GM03348 (cell line): ENCODE data around the gene ZNF654.
"Not testable (repeated sequence)": the region's sequence is repeated elsewhere in the genome, so short reads cannot be mapped to it uniquely, and the experiment has no call there.

ENCODE experiments used
- DNase-seq: peaks from one replicate; pipeline ENCODE4 v3.0.0; 2012; ENCODE audit warnings: low spot score

ZNF654 gene

GRCh38 chr3:88061746-88062145, 2.7 kb downstream of the ZNF654 start:
- DNase-seq = no peak

GRCh38 chr3:88075072-88075471, 16.0 kb downstream of the ZNF654 start:
- no peak for DNase-seq

DNA sequence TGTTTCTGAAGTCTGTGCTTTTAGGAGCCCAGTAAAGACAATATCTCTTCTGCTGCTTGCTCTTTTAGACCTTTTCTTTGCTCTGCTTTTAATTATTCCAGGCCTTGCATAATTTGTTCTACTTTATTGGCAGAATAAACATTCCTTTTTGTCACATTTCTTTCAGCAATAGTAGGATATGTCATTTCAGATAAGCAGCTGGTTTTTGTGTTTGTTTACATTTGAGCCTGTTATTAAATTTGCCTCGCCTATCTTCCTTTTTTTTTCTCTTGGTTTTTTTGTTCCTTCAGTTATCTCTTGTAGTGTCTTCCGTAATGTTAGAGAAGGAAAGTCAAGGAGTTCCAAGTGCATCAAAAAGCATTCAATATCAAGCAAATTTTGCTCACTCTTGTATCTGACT, 16.4 kb downstream of the ZNF654 start:
- no peak for DNase-seq

- DNase-seq = no peak
Observed at GRCh38 chr3:88076712-88077111, 17.7 kb downstream of the ZNF654 start.

DNA sequence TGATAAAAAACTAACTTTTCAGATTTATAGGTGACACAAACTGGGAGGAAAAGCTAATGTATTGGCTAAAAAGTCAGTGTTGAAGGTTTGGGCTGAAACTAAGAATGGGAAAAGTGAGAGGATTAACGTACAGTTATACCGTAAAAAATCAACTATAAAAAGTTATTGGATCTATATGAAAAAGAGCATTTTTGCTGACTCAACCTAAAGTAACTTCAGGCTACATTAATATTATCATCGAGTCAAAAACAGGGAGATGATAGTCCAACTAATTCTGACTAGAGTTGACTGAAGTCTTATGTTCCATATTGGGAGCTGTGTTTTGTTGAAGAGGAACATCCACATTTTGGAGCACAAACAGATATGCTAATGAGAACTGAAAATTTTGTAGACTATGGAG, 19.9 kb downstream of the ZNF654 start:
- DNase-seq = no peak

- DNase-seq = no peak
Observed at GRCh38 chr3:88082854-88083253, 23.8 kb downstream of the ZNF654 start.

DNA sequence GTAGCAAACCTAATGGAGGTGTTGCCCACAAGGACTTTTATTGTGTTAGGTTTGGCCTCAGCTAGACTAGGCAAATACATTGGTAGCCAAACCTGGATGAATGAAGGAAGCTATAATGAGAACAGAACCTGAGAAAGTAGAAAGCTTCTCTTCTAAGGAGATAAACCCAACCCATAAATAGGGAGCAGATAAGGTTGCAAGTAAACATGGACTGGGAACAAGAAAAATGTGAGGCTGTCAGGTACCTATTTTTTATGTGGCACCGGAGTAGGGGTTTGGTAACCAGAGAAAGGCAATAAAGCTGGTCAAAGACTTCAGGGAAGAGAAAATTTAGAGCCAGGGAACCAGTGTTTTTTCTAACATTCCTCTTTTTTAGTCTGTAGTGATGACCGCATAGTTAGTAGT, 25.0 kb downstream of the ZNF654 start:
- DNase-seq = no peak

GRCh38 chr3:88090681-88091080, 31.6 kb downstream of the ZNF654 start:
- no peak for DNase-seq

DNA sequence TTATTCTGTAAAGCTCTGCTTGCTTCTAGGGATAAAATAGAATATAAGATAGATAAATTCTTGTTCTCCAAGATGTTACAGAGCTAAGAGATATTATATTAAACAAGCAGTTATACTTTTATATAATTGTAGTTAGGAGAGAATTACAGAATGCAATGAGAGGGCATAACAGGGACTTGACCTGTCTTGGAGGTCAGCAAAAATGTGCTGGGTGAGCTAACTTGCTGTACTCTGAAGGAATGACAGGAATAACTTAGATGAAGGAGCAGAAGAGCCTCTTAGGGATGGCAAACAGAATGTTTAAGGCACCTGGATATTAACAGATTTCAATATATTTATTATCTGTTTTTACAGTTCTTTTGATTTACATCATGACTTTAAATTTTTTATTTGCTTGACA, 33.2 kb downstream of the ZNF654 start:
- DNase-seq = no peak

GRCh38 chr3:88093266-88093665, 34.2 kb downstream of the ZNF654 start:
- no peak for DNase-seq

DNA sequence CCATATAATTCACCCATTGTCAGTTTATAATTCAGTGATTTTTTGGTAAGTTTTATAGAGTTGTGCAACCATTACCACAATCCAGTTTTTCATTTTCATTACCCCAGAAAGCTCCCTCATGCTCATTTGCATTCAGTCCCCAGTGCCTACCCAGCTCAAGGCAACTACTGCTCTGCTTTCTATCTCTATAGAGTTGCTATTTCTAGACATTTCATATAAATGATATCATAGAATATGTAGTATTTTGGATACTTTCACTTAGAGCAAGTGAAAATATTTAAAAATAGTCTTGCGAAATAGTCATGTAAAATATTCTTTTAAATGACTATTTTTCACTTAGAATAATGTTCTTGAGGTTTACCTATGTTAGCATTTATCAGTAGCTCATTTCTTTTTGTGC, 42.1 kb downstream of the ZNF654 start:
- no peak for DNase-seq

- peak; percentile 2 for DNase-seq
Observed at GRCh38 chr3:88105325-88105724, 46.3 kb downstream of the ZNF654 start.

DNA sequence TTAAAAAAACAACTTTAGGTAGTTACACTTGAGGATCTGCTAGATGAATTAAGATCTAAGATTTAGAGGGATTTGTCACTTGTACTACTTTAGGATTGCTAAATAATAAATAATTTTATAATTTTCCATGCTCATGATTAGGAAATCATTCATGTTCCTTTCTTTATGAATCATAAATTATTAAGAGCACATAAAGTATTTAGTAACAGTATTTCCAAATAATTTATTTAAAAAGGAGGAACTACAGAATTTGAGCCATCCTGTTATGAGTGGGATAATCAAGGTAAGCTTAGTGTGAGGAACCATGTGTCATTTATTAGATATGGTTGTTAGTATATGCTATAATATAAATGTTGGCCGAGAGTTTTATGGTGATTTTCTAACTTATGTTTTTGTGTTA, 53.2 kb downstream of the ZNF654 start:
- no peak for DNase-seq

DNA sequence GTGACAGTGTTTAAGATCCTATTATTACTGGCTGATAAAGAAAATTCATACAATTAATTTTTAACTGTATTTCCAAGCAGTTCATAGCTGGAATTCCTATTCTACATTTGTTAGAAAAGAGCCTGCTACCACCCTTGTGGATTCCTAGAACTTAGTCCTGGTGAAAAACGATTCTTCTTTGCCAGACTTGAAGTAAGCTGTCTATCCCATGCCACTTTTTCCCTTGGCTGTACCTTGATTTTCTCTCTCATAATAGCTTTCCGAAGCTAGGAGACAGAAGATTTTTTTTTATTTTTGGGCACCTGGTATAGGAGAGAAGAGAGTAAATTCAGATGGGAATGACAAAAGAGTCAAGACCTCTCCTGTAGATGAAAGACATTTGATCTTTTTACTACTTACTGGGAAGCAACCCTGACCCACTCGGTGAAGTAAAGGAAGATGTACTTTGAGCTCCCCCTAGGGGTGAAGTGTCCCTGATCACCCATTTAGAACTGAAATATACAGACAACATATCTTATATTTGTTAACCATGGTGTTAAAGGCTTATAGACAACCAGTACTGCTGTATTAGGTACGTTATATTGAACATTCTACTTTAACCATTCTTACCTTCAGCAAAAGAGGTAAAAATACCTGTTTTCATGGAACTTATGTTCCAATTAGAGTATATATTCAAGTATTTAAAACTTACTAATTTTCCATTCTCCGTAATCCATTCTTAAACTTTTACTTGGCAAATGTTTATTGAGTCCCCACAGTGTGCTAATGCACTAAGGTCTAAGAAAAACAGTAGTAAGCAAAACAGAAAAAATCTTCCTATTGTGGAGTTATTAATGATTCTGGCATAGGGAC, 54.5 kb downstream of the ZNF654 start:
- DNase-seq = peak; percentile 66

DNA sequence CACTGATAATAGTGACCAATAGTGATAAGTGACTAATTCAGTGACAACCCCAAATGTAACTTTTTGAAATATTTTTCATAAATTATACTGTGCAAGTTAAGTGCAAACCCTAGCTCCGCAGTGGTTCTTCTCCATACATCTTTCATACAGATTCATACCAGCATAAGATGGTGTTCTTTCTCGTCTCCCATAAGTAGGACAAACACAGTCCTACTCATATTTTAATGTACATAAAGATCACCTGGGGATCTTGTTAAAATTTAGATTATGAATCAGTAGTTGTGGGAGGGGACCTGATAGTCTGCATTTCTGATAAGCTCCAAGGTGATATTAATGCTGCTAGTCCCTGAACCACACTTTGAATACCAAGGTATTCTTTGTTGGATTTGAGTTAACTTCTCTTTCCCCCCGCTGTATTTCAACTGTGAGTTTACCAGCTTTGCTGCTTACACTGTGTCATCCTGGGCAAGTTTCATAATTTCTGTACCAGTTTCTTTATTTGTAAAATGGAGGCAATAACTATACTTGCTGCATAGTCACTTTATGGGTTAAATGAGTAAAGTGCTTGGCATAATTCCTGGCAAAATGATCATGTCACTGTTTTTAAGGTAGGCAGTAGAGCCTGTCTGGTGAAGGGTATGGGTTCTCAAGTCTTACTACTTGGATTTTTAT, 56.0 kb downstream of the ZNF654 start:
- DNase-seq = no peak

- no peak for DNase-seq
Observed at GRCh38 chr3:88117683-88118082, 58.6 kb downstream of the ZNF654 start.

- not testable (repeated sequence) for DNase-seq
Observed at GRCh38 chr3:88118603-88119002, 59.5 kb downstream of the ZNF654 start.

DNA sequence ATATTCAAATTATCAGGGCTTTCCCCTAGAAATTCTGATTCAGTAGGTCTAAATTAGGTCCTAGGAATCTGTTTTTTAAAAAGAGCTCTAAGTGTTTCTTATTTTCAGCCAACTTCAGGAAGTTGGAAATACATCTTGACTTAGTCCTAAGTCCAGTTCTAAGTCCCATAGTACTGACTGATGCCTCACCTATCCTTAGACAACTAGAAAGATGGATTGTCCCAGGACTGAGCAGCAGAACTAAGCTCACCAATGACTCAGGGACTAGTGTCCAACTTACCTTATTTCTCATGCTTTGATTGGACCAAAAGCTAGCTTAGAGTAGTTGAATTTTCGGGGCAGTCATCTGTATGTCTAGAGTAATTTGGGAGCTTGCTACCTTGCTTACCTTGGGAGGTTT, 64.5 kb downstream of the ZNF654 start:
- no peak for DNase-seq

GRCh38 chr3:88131695-88132094, 72.6 kb downstream of the ZNF654 start:
- no peak for DNase-seq

DNA sequence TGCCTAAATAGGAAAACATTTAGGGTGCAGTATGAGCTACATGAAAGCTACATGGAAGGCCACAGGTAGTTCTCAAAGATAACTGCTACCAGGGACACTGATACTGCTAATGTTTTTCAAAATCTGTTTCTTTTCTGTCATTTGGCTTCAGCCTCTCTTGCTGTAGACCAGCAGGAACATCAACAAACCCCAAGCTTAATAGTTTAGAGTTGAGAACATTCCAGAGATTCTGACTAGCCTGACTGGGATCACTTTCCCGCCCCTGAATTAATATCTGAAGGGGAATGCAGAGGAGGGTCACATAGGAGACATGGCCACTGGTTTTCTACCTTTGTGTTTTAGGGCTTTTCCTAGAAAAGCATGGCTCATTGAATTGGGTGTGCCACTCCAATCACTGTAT, 73.8 kb downstream of the ZNF654 start:
- DNase-seq = no peak

DNA sequence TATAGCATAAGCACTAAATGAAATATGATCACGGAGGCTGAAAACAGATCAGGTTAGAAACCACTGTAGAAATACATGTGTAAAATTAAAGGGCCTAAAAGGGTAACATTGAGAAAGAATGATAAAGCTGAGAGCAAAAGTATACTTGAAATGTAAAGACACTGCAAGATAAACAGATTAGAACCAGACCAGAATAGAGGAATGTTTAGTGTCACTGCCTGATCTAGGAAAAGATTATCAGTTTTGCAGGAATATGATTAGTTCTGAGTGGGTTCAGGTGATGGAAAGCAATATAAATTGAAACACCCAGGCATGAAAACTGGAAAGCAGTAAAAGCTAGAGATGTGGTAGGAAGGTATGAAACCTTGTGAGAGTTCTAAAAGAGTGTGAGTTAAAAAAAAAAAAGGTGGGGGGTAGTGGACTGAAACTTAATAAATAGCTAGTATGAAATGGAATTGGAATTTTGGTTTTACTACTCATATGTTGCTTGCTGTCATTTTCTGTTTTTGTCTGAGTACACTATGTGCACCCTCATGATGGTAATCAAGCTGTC, 74.7 kb downstream of the ZNF654 start:
- no peak for DNase-seq

GRCh38 chr3:88137836-88138235, 78.8 kb downstream of the ZNF654 start:
- peak; percentile 16 for DNase-seq

DNA sequence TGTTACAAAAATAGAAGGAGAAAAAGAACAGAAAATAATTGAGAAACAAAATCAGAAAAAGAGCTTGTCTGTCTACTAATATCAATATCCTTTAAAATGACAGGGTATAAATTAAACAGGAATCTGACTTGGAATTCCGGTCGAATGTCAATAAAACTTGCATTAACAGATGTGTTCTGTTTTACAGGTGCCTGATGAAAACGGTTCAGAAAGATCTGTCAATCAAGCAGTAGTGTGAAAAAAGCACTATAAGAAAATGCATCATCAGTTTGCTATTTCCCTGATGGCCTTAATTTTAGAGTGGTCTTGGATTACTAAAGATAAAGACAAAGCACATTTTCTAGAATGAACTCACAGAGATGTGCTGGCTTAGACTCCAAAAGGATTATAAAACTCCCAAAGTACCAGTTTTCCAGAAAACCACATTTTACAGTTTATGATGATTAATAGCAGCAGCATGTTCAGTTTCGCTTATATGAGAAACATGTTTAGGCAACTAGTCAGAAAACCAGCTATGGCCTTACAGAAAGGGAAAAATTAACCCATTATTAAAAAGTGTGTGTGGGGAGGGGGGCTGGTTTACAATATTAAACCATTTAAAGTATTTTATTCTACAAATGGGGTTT, 82.5 kb downstream of the ZNF654 start:
- peak; percentile 28 for DNase-seq
